OCI-LY3 (cell line): Measurements from ENCODE around the gene TYMP.

ENCODE experiments used
- EZH2phosphoT487 ChIP-seq: fragments of 200-600 bp; shearing (Covaris generic); IDR thresholded peaks from 2 replicates; pipeline ENCODE4 v1.6.1; 2018; ENCODE audit warnings: antibody characterized with exemption, mixed run types, low read depth
- TF ChIP-seq, protein P1 (sequence below): fragments of 200-600, 300-600 bp; sonication (generic); IDR thresholded peaks from 2 replicates; pipeline ENCODE4 v1.5.1; 2014; ENCODE audit warnings: antibody characterized with exemption, low read length, low read depth

- TF ChIP-seq, protein P1, sequence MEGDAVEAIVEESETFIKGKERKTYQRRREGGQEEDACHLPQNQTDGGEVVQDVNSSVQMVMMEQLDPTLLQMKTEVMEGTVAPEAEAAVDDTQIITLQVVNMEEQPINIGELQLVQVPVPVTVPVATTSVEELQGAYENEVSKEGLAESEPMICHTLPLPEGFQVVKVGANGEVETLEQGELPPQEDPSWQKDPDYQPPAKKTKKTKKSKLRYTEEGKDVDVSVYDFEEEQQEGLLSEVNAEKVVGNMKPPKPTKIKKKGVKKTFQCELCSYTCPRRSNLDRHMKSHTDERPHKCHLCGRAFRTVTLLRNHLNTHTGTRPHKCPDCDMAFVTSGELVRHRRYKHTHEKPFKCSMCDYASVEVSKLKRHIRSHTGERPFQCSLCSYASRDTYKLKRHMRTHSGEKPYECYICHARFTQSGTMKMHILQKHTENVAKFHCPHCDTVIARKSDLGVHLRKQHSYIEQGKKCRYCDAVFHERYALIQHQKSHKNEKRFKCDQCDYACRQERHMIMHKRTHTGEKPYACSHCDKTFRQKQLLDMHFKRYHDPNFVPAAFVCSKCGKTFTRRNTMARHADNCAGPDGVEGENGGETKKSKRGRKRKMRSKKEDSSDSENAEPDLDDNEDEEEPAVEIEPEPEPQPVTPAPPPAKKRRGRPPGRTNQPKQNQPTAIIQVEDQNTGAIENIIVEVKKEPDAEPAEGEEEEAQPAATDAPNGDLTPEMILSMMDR: no peak
- TF ChIP-seq EZH2phosphoT487: no peak
Measured at GRCh38 chr22:50522208-50522805, 7.5 kb downstream of the TYMP start.
